ENCODE results near the gene PSMA6.

DNA sequence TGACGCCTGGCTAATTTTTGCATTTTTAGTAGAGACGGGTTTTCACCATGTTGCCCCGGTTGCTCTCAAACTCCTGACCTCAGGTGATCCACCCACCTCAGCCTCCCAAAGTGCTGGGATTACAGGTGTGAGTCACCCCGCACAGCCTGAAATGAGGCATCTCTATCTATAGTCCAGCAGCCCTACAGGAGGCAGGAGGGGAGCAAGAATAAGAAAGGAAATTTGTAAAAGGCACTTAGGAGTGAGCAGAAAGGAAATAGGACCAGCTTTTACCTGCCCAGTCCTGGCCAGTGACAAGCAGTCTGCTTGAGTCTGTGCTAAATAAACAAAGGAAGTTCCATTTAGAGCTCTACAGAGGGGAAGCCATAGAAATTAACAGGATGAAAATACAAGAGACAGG lies 15.0 kb upstream of the PSMA6 start:
- TF ChIP-seq CTCF (optimal IDR thresholded peaks at IDR 0.05 in 1 of 3, IDR thresholded peaks at IDR 0.05 in 1 of 3, conservative IDR thresholded peaks at IDR 0.05 in 1 of 3; ENCODE audit: extremely low read depth in 1 of 3, insufficient read depth in 2 of 3, low read length in 3 of 3) (no peak), EZH2 (IDR thresholded peaks at IDR 0.05; ENCODE audit: low read length) (no peak)
